Muscle layer of colon (tissue), 2 donors: Measurements from ENCODE around the gene LIMK2.
"Not testable (repeated sequence)": the region's sequence is repeated elsewhere in the genome, so short reads cannot be mapped to it uniquely, and the experiment has no call there.

Experiments used
- H3K27ac ChIP-seq: one replicate; pipeline ENCODE4 v1.7.0; 2013; ENCODE audit warnings: low read depth, mild to moderate bottlenecking, low read length, moderate library complexity
- H3K27me3 ChIP-seq, 2 donors: one replicate each; pipeline ENCODE4 v1.7.0; 2013; ENCODE audit warnings: low read length in 2 of 2, mild to moderate bottlenecking in 2 of 2; ENCODE audit not compliant: insufficient read depth in 2 of 2, control insufficient read depth in 1 of 2
- H3K36me3 ChIP-seq: one replicate; pipeline ENCODE4 v1.7.0; 2013; ENCODE audit warnings: mild to moderate bottlenecking, low read length; ENCODE audit not compliant: insufficient read depth
- H3K4me1 ChIP-seq: one replicate; pipeline ENCODE4 v1.7.0; 2013; ENCODE audit warnings: mild to moderate bottlenecking, low read length; ENCODE audit not compliant: insufficient read depth
- H3K4me3 ChIP-seq, 2 donors: one replicate each; pipeline ENCODE4 v1.7.0; 2013; ENCODE audit warnings: low read length in 2 of 2, low read depth in 1 of 2, mild to moderate bottlenecking in 1 of 2, moderate library complexity in 1 of 2
- H3K9ac ChIP-seq: one replicate; pipeline ENCODE4 v1.7.0; 2013; ENCODE audit warnings: low read length
- H3K9me3 ChIP-seq: one replicate; pipeline ENCODE4 v1.7.0; 2013; ENCODE audit warnings: mild to moderate bottlenecking, low read length
- donor health status: abdominal sarcoma.
- donor health status: Adenocarcinoma of cecum.

Gene LIMK2

DNA sequence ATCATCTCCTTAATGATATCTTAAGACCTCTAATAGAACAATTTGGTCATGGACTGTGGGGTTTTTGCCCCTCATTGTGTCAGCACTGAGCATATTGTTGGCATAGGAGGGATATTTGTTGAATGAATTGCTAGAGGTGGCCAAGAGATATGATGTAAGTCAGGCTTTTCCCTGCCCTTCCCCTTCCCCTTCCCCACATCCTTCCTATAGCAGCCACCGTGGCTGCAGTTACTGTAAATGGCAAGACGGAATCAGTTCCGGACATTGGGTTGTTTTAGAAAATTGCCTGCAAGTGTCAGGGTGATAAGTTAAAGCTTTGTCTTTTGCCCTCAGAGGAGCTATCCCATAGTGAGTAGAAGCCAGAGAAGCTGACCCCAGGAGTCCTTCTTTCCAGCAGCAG lies 23.0 kb downstream of the LIMK2 start:
- peaks cover 17% of the 10 kb centered on the region for H3K4me1 ChIP-seq
- no peaks in the 10 kb centered on the region for H3K9me3 ChIP-seq
- no peak overlapping the region for H3K4me3 ChIP-seq
- H3K9ac ChIP-seq: no peak overlapping the region
- no peak overlapping the region for H3K27ac ChIP-seq
- H3K36me3 ChIP-seq: no peaks in the 10 kb centered on the region
- H3K27me3 ChIP-seq: no peaks in the 10 kb centered on the region

DNA sequence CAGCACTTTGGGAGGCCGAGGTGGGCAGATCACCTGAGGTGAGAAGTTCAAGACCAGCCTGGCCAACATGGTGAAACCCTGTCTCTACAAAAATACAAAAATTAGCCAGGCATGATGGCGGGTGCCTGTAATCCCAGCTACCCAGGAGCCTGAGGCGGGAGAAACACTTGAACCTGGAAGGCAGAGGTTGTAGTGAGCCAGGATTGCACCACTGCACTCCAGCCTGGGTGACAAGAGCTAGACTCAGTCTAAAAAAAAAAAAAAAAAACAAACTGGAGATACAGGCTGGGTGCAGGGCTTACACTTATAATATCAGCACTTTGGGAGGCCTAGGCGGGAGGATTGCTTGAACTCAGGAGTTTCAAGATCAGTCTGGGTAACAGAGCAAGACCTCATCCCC lies 23.9 kb downstream of the LIMK2 start:
- not testable (repeated sequence) for H3K27ac ChIP-seq, H3K9me3 ChIP-seq, H3K9ac ChIP-seq, H3K27me3 ChIP-seq, H3K36me3 ChIP-seq, H3K4me3 ChIP-seq, H3K4me1 ChIP-seq

GRCh38 chr22:31238057-31238456 lies 26.0 kb downstream of the LIMK2 start:
- Histone ChIP-seq H3K4me1 (no peaks in the 10 kb centered on the region), H3K9ac (no peak overlapping the region), H3K9me3 (no peaks in the 10 kb centered on the region), H3K36me3 (no peaks in the 10 kb centered on the region), H3K27me3 (no peaks in the 10 kb centered on the region), H3K27ac (no peak overlapping the region), H3K4me3 (no peak overlapping the region)

DNA sequence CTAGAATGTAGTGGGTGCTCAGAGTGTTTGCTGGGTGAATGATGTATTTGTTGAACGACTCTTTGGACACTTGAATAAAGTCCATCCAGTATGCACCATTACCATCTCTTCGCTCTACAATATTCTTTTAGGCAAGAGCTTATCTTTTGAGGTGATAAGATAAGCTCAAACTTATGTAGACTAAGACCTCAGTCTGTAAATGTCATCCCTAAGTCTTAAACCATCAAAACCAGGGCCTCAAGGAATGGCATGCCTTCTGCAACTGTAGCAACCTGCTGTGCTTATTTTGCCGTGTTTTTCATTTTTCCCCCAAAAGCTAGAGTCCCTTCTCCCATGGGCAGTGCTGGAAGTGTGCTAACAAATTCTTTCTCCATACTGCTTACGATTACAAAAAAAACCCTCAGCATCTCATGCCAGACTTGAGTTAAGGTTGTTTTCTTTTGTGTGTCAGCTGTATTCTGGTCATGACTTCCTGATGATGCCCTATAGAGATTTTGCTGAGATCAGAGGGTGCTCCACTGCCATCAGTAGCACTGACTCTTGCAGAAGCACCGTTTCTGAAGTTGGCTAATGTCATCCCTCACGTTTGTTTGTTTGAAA lies 27.8 kb downstream of the LIMK2 start:
- H3K27ac ChIP-seq: no peak overlapping the region
- H3K4me1 ChIP-seq: peaks cover 16% of the 10 kb centered on the region
- H3K9me3 ChIP-seq: no peaks in the 10 kb centered on the region
- no peak overlapping the region for H3K9ac ChIP-seq
- H3K36me3 ChIP-seq: no peaks in the 10 kb centered on the region
- H3K4me3 ChIP-seq: no peak overlapping the region
- no peaks in the 10 kb centered on the region for H3K27me3 ChIP-seq

DNA sequence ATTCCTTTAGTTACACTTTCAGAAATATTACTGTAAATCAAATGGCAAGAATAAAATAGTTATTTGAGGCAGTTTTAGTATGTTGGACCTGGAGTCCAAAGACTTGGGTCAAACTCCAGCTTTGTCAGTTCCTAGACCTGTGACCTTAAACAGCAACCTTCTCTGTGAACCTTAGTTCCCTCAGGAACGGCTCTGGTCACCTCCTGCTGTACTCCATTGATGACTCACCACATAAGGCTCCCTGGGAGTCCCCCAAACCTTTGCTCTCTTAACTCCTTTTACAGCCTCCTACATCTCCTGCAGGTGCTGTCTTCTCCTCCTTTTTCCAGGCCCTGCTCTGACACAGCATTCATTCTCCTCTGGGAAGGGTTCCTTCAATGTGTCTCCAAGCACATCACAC lies 29.1 kb downstream of the LIMK2 start:
- H3K4me1 ChIP-seq: peaks cover 17% of the 10 kb centered on the region
- H3K27me3 ChIP-seq: no peaks in the 10 kb centered on the region
- no peak overlapping the region for H3K9ac ChIP-seq
- H3K27ac ChIP-seq: no peak overlapping the region
- no peak overlapping the region for H3K4me3 ChIP-seq
- H3K9me3 ChIP-seq: no peaks in the 10 kb centered on the region
- H3K36me3 ChIP-seq: no peaks in the 10 kb centered on the region

DNA sequence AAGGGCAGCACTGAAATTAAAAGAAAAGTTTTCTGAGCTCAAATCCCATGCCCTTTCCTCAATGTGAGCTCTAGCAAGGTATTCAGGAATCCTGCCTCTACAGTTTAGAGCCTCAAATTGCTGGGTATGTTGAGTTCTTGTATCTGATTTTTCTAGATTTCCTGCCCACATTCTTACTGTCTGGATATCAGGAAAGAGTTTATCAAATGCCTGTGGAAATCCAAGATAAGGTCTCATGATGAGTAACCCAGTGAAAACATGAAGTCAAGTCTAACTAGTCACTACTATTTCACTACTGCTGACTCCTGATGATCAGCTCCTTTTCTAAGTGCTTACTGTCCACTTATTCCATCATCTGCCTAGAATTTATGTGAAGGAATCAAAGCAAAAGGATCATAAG lies 29.8 kb downstream of the LIMK2 start:
- Histone ChIP-seq H3K36me3 (no peaks in the 10 kb centered on the region), H3K9ac (no peak overlapping the region), H3K4me1 (peaks cover 17% of the 10 kb centered on the region), H3K4me3 (no peak overlapping the region), H3K27me3 (no peaks in the 10 kb centered on the region), H3K27ac (no peak overlapping the region), H3K9me3 (no peaks in the 10 kb centered on the region)

- Histone ChIP-seq H3K27ac (no peak overlapping the region), H3K9me3 (no peaks in the 10 kb centered on the region), H3K36me3 (no peaks in the 10 kb centered on the region), H3K4me3 (no peak overlapping the region), H3K27me3 (no peaks in the 10 kb centered on the region), H3K9ac (no peak overlapping the region), H3K4me1 (peaks cover 21% of the 10 kb centered on the region)
Measured at GRCh38 chr22:31243339-31244045, 31.4 kb downstream of the LIMK2 start.

DNA sequence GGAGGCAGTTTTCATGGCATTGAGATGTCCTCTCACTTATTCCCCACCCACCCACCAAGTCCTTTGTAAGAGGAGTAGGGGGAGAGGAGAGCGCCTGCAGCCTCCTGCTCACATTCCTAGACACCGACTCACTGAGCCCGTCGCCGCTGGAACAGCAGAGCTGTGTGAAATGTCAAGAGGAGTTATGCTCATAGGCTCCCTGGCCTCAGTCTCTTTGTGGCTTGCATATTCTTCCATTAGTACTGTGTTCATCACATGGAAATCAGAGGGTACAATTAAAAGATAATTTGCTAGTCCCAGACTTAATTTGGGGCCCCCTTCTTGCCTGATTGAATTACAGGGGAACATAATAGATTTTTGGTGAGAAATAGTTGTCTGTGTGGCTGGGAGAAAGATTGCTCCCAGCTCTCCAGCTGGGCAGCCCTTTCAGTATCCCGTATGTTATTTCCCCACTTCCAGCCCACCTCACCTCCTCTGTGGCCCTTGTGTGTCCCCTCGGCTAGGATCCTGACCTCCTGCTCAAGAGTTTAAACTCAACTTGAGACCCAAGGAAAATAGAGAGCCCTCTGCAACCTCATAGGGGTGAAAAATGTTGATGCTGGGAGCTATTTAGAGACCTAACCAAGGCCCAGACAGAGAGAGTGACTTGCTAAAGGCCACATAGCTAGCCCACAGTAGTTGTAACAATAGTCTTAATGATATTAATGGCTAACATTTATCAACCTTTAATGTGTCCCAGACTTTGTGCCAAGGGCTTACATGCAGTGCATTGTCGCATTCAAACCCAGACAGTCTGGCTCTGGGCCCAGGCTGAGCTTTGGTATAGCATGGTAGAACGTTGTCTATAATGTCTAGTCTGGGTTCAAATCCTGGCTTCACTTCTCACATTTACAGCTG lies 32.2 kb downstream of the LIMK2 start:
- Histone ChIP-seq H3K9me3 (no peaks in the 10 kb centered on the region), H3K27me3 (no peaks in the 10 kb centered on the region)

DNA sequence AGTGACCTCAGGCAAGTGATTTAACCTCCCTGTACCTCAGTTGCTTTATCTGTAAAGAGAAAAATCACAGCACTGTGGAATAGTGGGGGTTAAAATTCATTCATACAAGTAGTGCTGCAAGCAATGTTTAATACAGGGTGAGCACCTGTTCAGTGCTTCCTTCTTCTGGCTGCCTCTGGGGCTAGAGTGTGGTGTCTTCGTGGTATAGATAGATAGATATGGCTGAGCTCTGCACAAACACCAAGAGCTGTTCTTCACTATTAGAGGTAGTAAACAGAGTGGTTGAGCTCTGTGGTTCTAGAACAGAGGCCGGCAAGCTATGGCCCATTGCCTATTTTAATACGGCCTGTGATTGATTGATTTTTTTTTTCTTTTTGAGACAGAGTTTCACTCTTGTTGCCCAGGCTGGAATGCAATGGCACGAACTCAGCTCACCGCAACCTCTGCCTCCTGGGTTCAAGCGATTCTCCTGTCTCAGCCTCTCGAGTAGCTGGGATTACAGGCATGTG lies 32.9 kb downstream of the LIMK2 start:
- H3K27ac ChIP-seq: no peak overlapping the region

More for the DNA sequence above, 32.2 kb downstream of the LIMK2 start:
- Histone ChIP-seq H3K27ac (no peak overlapping the region), H3K36me3 (no peaks in the 10 kb centered on the region), H3K4me1 (peaks cover 29% of the 10 kb centered on the region), H3K4me3 (no peak overlapping the region), H3K9ac (no peak overlapping the region)

GRCh38 chr22:31245998-31246397 lies 33.9 kb downstream of the LIMK2 start:
- H3K9me3 ChIP-seq, H3K36me3 ChIP-seq, H3K4me3 ChIP-seq, H3K27me3 ChIP-seq, H3K27ac ChIP-seq, H3K9ac ChIP-seq: not testable (repeated sequence)
- H3K4me1 ChIP-seq: peaks cover 35% of the 10 kb centered on the region

More for the DNA sequence above, 32.9 kb downstream of the LIMK2 start:
- no peaks in the 10 kb centered on the region for H3K27me3 ChIP-seq
- peaks cover 35% of the 10 kb centered on the region for H3K4me1 ChIP-seq
- H3K9me3 ChIP-seq: no peaks in the 10 kb centered on the region
- H3K4me3 ChIP-seq: no peak overlapping the region
- H3K36me3 ChIP-seq: no peaks in the 10 kb centered on the region
- H3K9ac ChIP-seq: no peak overlapping the region

DNA sequence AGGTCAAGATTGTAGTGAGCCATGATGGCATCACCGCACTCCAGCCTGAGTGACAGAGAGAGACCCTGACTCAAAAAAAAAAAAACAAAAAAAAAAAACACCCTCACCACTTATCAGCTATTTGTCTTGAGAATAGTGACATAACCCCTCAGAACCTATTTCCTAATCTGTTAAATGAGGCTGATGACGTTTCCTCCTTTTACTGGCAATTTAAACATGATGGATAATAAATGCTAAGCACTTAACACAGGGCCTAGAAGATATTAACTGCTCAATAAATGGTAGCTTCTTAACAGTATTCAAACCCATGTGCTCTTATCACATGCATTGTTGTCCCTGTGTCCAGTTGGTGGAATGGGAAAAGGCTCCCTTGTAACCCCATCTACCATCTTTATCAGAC lies 34.6 kb downstream of the LIMK2 start:
- Histone ChIP-seq H3K4me3 (no peak overlapping the region), H3K27me3 (no peaks in the 10 kb centered on the region), H3K4me1 (peaks cover 35% of the 10 kb centered on the region), H3K36me3 (no peaks in the 10 kb centered on the region), H3K9me3 (no peaks in the 10 kb centered on the region), H3K27ac (no peak overlapping the region), H3K9ac (no peak overlapping the region)
